DND-41 (cell line): ENCODE results near the gene RPEL1.

Experiments
- ATAC-seq: fragments of 200-7000 bp; cut with Tn5 transposase; 3 replicates; pipeline ENCODE4 v1.9.1; 2021; ENCODE audit warnings: low read depth; ENCODE audit not compliant: insufficient read depth
- DNase-seq: peaks from one replicate; pipeline ENCODE4 v3.0.0-alpha.2; 2020
- H2AFZ ChIP-seq: 2 replicates; pipeline ENCODE4 v1.6.0; 2012; ENCODE audit warnings: low read depth, low read length
- H3K27ac ChIP-seq: 2 replicates; pipeline ENCODE4 v1.5.1; 2012; ENCODE audit warnings: low read length, inconsistent platforms
- H3K27me3 ChIP-seq: fragments of 200-600 bp; sonication (generic); 2 replicates; pipeline ENCODE4 v1.6.0; 2012; ENCODE audit warnings: low read length, mild to moderate bottlenecking, inconsistent platforms; ENCODE audit not compliant: insufficient read depth, poor library complexity
- H3K36me3 ChIP-seq: 2 replicates; pipeline ENCODE4 v1.5.1; 2012; ENCODE audit warnings: low read length, inconsistent platforms; ENCODE audit not compliant: insufficient read depth
- H3K4me1 ChIP-seq: 2 replicates; pipeline ENCODE4 v1.5.1; 2012; ENCODE audit warnings: mild to moderate bottlenecking, low read length; ENCODE audit not compliant: insufficient read depth
- H3K4me2 ChIP-seq: 2 replicates; pipeline ENCODE4 v1.6.0; 2012; ENCODE audit warnings: mild to moderate bottlenecking, moderate library complexity, low read length, inconsistent platforms; ENCODE audit not compliant: insufficient read depth
- H3K4me3 ChIP-seq, 2 experiments: fragments of 200-600 bp in 1 of 2; shearing (Covaris generic) in 1 of 2; 2 replicates each; pipeline ENCODE4 v1.5.1; 2012 to 2016; ENCODE audit warnings: inconsistent platforms in 2 of 2, low read length in 2 of 2, mild to moderate bottlenecking in 2 of 2, low read depth in 1 of 2, moderate library complexity in 1 of 2
- H3K79me2 ChIP-seq: 2 replicates; pipeline ENCODE4 v1.6.0; 2012; ENCODE audit warnings: low read length, inconsistent platforms; ENCODE audit not compliant: insufficient read depth
- H3K9ac ChIP-seq: 2 replicates; pipeline ENCODE4 v1.6.0; 2012; ENCODE audit warnings: low read depth, mild to moderate bottlenecking, inconsistent platforms, low read length, moderate library complexity
- H3K9me3 ChIP-seq: 2 replicates; pipeline ENCODE4 v1.5.1; 2012; ENCODE audit warnings: low read length, moderate library complexity, mild to moderate bottlenecking, inconsistent platforms; ENCODE audit not compliant: insufficient read depth, severe bottlenecking
- H4K20me1 ChIP-seq: 2 replicates; pipeline ENCODE4 v1.6.0; 2012; ENCODE audit warnings: low read length; ENCODE audit not compliant: insufficient read depth
- CTCF ChIP-seq: IDR thresholded peaks from 2 replicates; pipeline ENCODE4 v1.5.1; 2012; ENCODE audit warnings: borderline replicate concordance, low read length, moderate library complexity, mild to moderate bottlenecking; ENCODE audit not compliant: poor library complexity, severe bottlenecking; ENCODE audit errors: extremely low read depth
- EZH2 ChIP-seq: IDR thresholded peaks from 3 replicates; pipeline ENCODE4 v1.6.1; 2012; ENCODE audit warnings: borderline replicate concordance, low read depth, mild to moderate bottlenecking, moderate library complexity, low read length, inconsistent platforms; ENCODE audit not compliant: severe bottlenecking

Gene RPEL1

GRCh38 chr10:103278862-103279298 is 33.2 kb downstream of the RPEL1 start:
- H3K4me2 ChIP-seq, result no peak overlapping the region
- H3K9me3 ChIP-seq, result no peaks in the 10 kb centered on the region
- ATAC-seq (0 out of 3 replicates have a peak, but pooled peaks have one; percentile 15), DNase-seq (peak; percentile 65)
- no peaks in the 10 kb centered on the region for H3K36me3 ChIP-seq
- H3K4me1 ChIP-seq, result peaks cover 9% of the 10 kb centered on the region
- peaks cover 8% of the 10 kb centered on the region for H3K27me3 ChIP-seq
- no peak overlapping the region for H3K4me3 ChIP-seq
- TF ChIP-seq CTCF (no peak), EZH2 (no peak)
- H3K27ac ChIP-seq, result no peak overlapping the region
- no peak overlapping the region for H2AFZ ChIP-seq
- no peaks in the 10 kb centered on the region; the same call in 1 of the 2 replicates for H4K20me1 ChIP-seq
- H3K79me2 ChIP-seq, result no peaks in the 10 kb centered on the region
- no peak overlapping the region for H3K9ac ChIP-seq

GRCh38 chr10:103280031-103280430 is 34.3 kb downstream of the RPEL1 start:
- no peak overlapping the region for H3K4me2 ChIP-seq
- TF ChIP-seq EZH2 (no peak), CTCF (no peak)
- H3K4me3 ChIP-seq, result no peak overlapping the region
- H3K9ac ChIP-seq, result no peak overlapping the region
- no peak overlapping the region for H2AFZ ChIP-seq
- peaks cover 8% of the 10 kb centered on the region for H3K27me3 ChIP-seq
- no peaks in the 10 kb centered on the region for H3K79me2 ChIP-seq
- no peak overlapping the region for H3K27ac ChIP-seq
- no peaks in the 10 kb centered on the region for H3K9me3 ChIP-seq
- ATAC-seq, result no peak
- no peak for DNase-seq
- H3K4me1 ChIP-seq, result peaks cover 9% of the 10 kb centered on the region
- no peaks in the 10 kb centered on the region for H3K36me3 ChIP-seq
- H4K20me1 ChIP-seq, result no peaks in the 10 kb centered on the region; the same call in 1 of the 2 replicates

- H3K27ac ChIP-seq, result no peak overlapping the region
- H3K4me3 ChIP-seq, result no peak overlapping the region
- TF ChIP-seq CTCF (no peak), EZH2 (no peak)
- DNase-seq (no peak), ATAC-seq (no peak)
- peaks cover 9% of the 10 kb centered on the region for H3K4me1 ChIP-seq
- no peaks in the 10 kb centered on the region for H3K9me3 ChIP-seq
- H3K27me3 ChIP-seq, result peaks cover 8% of the 10 kb centered on the region
- H3K9ac ChIP-seq, result no peak overlapping the region
- H2AFZ ChIP-seq, result no peak overlapping the region
- H3K4me2 ChIP-seq, result no peak overlapping the region
- H3K36me3 ChIP-seq, result no peaks in the 10 kb centered on the region
- H3K79me2 ChIP-seq, result no peaks in the 10 kb centered on the region
- H4K20me1 ChIP-seq, result no peaks in the 10 kb centered on the region; the same call in 1 of the 2 replicates
These were observed 34.8 kb downstream of the RPEL1 start for GRCh38 chr10:103280506-103280905.

- no peak overlapping the region for H2AFZ ChIP-seq
These were observed 36.1 kb downstream of the RPEL1 start for GRCh38 chr10:103281753-103282152.

More at GRCh38 chr10:103281753-103282152, 36.1 kb downstream of the RPEL1 start:
- H3K4me1 ChIP-seq, result peaks cover 9% of the 10 kb centered on the region
- no peaks in the 10 kb centered on the region for H3K36me3 ChIP-seq
- ATAC-seq (peak; percentile 94), DNase-seq (peak; percentile 67)
- H3K4me2 ChIP-seq, result peak overlapping the region; percentile 25; the same call in 1 of the 2 replicates
- H3K27ac ChIP-seq, result no peak overlapping the region
- H3K9me3 ChIP-seq, result no peaks in the 10 kb centered on the region
- no peaks in the 10 kb centered on the region for H3K79me2 ChIP-seq
- no peaks in the 10 kb centered on the region; the same call in 1 of the 2 replicates for H4K20me1 ChIP-seq
- H3K9ac ChIP-seq, result no peak overlapping the region
- H3K4me3 ChIP-seq, result no peak overlapping the region
- H3K27me3 ChIP-seq, result peaks cover 11% of the 10 kb centered on the region
- TF ChIP-seq CTCF (no peak), EZH2 (no peak)
